Measurements from ENCODE around the gene MSH4.
"Not testable (repeated sequence)": the region's sequence is repeated elsewhere in the genome, so short reads cannot be mapped to it uniquely, and the experiment has no call there.

Gene MSH4

GRCh38 chr1:75795703-75796193 is 934 bp upstream of the MSH4 start:
- no peak for DNase-seq (ENCODE audit: low read depth, low spot score)

GRCh38 chr1:75797273-75797588 is 549 bp downstream of the MSH4 start:
- DNase-seq (ENCODE audit: low read depth, low spot score), result no peak

GRCh38 chr1:75797606-75798216 is 1.0 kb downstream of the MSH4 start:
- no peak for DNase-seq (ENCODE audit: low read depth, low spot score)

GRCh38 chr1:75801480-75801879 is 4.8 kb downstream of the MSH4 start:
- not testable (repeated sequence) for DNase-seq (ENCODE audit: low read depth, low spot score)

GRCh38 chr1:75808921-75809320 is 12.2 kb downstream of the MSH4 start:
- no peak for DNase-seq (ENCODE audit: low read depth, low spot score)

- DNase-seq (ENCODE audit: low read depth, low spot score), result not testable (repeated sequence)
Measured at GRCh38 chr1:75810113-75810512, 13.4 kb downstream of the MSH4 start.

GRCh38 chr1:75811211-75811981 is 14.7 kb downstream of the MSH4 start:
- DNase-seq (ENCODE audit: low read depth, low spot score), result no peak

- no peak for DNase-seq (ENCODE audit: low read depth, low spot score)
Measured at GRCh38 chr1:75812065-75812464, 15.4 kb downstream of the MSH4 start.

GRCh38 chr1:75823596-75823995 is 26.9 kb downstream of the MSH4 start:
- DNase-seq (ENCODE audit: low read depth, low spot score), result not testable (repeated sequence)

- DNase-seq (ENCODE audit: low read depth, low spot score), result no peak
Measured at GRCh38 chr1:75836528-75837100, 39.9 kb downstream of the MSH4 start.

GRCh38 chr1:75838079-75838478 is 41.4 kb downstream of the MSH4 start:
- DNase-seq (ENCODE audit: low read depth, low spot score), result no peak

GRCh38 chr1:75841421-75841820 is 44.7 kb downstream of the MSH4 start:
- DNase-seq (ENCODE audit: low read depth, low spot score), result no peak

- no peak for DNase-seq (ENCODE audit: low read depth, low spot score)
Measured at GRCh38 chr1:75845576-75845975, 48.9 kb downstream of the MSH4 start.

GRCh38 chr1:75855010-75855409 is 58.3 kb downstream of the MSH4 start:
- DNase-seq (ENCODE audit: low read depth, low spot score), result no peak

- no peak for DNase-seq (ENCODE audit: low read depth, low spot score)
Measured at GRCh38 chr1:75855734-75856133, 59.1 kb downstream of the MSH4 start.

GRCh38 chr1:75861831-75862230 is 65.1 kb downstream of the MSH4 start:
- DNase-seq (ENCODE audit: low read depth, low spot score), result no peak

GRCh38 chr1:75870951-75871350 is 74.3 kb downstream of the MSH4 start:
- DNase-seq (ENCODE audit: low read depth, low spot score), result no peak

- DNase-seq (ENCODE audit: low read depth, low spot score), result no peak
Measured at GRCh38 chr1:75879985-75880384, 83.3 kb downstream of the MSH4 start.

GRCh38 chr1:75884437-75884836 is 87.8 kb downstream of the MSH4 start:
- no peak for DNase-seq (ENCODE audit: low read depth, low spot score)

- DNase-seq (ENCODE audit: low read depth, low spot score), result no peak
Measured at GRCh38 chr1:75901371-75901770, 104.7 kb downstream of the MSH4 start.

- DNase-seq (ENCODE audit: low read depth, low spot score), result peak; percentile 7
Measured at GRCh38 chr1:75908717-75909152, 112.1 kb downstream of the MSH4 start.

- no peak for DNase-seq (ENCODE audit: low read depth, low spot score)
Measured at GRCh38 chr1:75916834-75917233, 120.2 kb downstream of the MSH4 start.

- no peak for DNase-seq (ENCODE audit: low read depth, low spot score)
Measured at GRCh38 chr1:75922698-75923097, 126.0 kb downstream of the MSH4 start.
